Activated CD8-positive, alpha-beta memory T cell treated with anti-CD3 and anti-CD28 coated beads, Interleukin-2, amount 50 U/mL, for 1 hour (primary cell): ENCODE data around the gene HES5.

ENCODE experiments used
- DNase-seq: peaks from one replicate; pipeline ENCODE4 v3.0.0-alpha.2; 2020; ENCODE audit errors: extremely low read depth

HES5 gene

GRCh38 chr1:2546515-2547209 lies 16.6 kb upstream of the HES5 start:
- no peak for DNase-seq

- peak; percentile 78 for DNase-seq
These were observed 15.9 kb upstream of the HES5 start for GRCh38 chr1:2545754-2546514.

GRCh38 chr1:2544875-2545640 lies 15.0 kb upstream of the HES5 start:
- DNase-seq: no peak

GRCh38 chr1:2544093-2544874 lies 14.2 kb upstream of the HES5 start:
- DNase-seq: no peak

- no peak for DNase-seq
These were observed 13.6 kb upstream of the HES5 start for GRCh38 chr1:2543543-2544092.

GRCh38 chr1:2542246-2542915 lies 12.3 kb upstream of the HES5 start:
- DNase-seq: no peak

DNA sequence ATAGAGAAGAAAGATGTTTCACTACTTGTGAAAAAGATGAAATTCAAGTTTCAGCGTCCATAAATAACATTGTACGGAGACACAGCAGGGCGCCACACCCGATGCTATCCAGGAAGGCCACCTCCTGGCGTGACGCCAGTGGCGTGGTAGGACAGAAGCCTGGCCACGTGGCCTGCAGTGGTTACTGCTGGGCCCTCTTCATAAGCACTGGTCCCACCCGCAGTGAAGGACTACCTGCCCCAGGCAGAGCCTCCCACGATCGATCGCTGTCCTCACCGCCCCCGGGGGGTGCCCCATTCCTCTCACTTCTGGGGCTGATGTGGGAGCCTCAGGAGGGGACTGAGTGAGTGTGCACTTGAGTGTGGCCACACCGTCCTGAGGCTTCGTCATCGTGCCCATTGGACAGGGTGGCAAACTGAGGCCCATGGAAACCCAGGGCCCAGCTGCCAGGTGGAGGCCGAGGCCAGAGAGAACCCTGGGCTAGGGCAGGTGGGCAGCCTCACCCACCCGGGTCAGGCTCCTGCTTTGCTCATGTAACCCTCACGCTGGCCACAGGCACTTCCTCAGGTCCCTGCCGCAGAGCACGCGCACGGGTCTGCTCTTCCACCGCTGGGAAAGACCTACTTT lies 11.7 kb upstream of the HES5 start:
- no peak for DNase-seq

- no peak for DNase-seq
These were observed 10.9 kb upstream of the HES5 start for GRCh38 chr1:2540816-2541492.

GRCh38 chr1:2539312-2539907 lies 9.3 kb upstream of the HES5 start:
- DNase-seq: no peak

DNA sequence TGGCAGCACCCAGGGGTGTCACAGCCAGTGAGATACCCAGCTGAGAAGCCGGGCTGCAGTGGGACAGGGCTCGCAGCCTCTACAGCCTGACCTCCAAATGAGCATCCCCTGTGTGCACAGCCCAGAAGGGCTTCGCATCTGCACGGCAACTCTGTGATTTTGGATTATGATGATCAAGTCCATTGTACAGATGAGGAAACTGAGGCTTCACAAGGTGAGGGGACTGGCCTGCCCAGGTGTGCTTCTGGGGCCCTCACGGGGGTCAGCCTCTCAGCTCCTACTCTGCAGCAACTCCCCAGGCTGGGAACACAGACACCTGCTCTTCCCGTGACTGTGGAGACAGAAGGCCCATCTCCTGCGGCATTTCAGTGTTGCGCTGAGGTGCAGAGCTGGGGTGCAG lies 8.8 kb upstream of the HES5 start:
- no peak for DNase-seq

DNA sequence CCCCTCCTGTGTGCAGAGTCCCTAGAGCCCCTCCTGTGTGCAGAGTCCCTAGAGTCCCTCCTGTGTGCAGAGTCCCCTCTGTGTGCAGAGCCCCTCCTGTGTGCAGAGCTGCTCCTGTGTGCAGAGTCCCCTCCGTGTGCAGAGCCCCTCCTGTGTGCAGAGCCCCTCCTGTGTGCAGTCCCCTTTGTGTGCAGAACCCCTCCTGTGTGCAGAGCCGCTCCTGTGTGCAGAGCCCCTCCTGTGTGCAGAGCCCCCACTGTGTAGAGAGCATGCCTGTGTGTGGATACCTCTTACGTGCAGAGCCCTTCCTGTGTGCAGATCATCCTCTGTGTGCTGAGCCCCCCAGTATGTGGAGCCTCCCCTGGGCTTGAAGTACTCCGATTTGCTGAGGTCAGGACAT lies 8.3 kb upstream of the HES5 start:
- no peak for DNase-seq

GRCh38 chr1:2537784-2538115 lies 7.7 kb upstream of the HES5 start:
- no peak for DNase-seq

DNA sequence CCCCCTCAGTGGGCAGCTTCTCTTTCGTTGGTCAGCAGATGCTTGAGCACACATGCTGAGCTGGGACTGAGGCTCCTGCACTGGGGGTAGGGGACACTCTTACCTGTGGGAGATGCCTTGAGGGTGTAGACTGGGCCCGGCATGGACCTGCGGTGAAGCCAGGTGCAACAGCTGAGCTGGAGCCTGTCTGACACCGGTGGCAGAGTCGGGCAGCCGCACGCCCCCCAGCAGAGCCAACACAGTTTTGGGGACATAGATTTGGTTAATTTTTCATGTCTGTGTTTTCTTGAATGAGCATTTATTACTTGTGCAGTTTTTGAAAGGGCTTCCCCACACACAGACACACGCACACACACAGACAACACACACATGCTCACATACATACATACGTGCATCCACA lies 5.9 kb upstream of the HES5 start:
- no peak for DNase-seq

GRCh38 chr1:2535455-2535854 lies 5.4 kb upstream of the HES5 start:
- no peak for DNase-seq

- no peak for DNase-seq
These were observed 4.8 kb upstream of the HES5 start for GRCh38 chr1:2534687-2535441.

GRCh38 chr1:2534315-2534686 lies 4.2 kb upstream of the HES5 start:
- DNase-seq: no peak

- no peak for DNase-seq
These were observed 3.3 kb upstream of the HES5 start for GRCh38 chr1:2533365-2533764.

GRCh38 chr1:2532485-2533160 lies 2.6 kb upstream of the HES5 start:
- DNase-seq: no peak
